Measurements from ENCODE around the gene NUP214. TPM values are rescaled to one million over a fixed set of nuclear protein-coding genes. Genes with fewer than 3 reads are reported as not detected.

NUP214 gene
- total RNA-seq, 1 experiment from 2014 or later = 35.5 TPM

DNA sequence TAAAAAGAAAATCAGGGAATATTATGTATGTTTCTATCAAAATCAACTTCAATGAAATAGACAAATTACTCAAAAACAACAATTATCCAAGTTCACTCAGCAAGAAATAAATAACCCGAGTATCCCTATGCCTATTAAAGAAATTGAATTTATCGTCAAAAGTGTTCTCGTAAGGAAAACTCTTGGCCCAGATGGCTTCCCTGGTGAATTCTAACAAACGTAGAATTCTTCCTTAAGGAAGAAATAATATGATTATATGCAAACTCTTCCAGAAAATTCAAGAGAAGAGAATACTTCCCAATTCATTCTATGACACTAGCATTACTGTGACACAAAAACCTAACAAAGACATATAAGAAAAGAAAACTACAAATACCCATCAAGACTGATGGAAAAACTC lies 121.2 kb downstream of the NUP214 start (continued):
- no peak for TF ChIP-seq CTCF (IDR thresholded peaks at IDR 0.05 in 2 of 3, conservative IDR thresholded peaks at IDR 0.05 in 1 of 3; ENCODE audit: borderline replicate concordance in 1 of 3, insufficient read depth in 1 of 3, low read depth in 2 of 3, low read length in 2 of 3)

- BruUV-seq (replicated peaks) = no TSS peak
- H3K36me3 ChIP-seq (ENCODE audit: control insufficient read depth in 1 of 2, insufficient read depth in 2 of 2, low read length in 2 of 2) = no peaks in the 10 kb centered on the region
Observed at GRCh38 chr9:131252120-131252519, 126.7 kb downstream of the NUP214 start.

More at GRCh38 chr9:131252120-131252519, 126.7 kb downstream of the NUP214 start:
- intact Hi-C loops (cut with micrococcal nuclease) = no loop called here
- ChIA-PET CTCF (no interaction called here), POLR2A (no interaction called here), RAD21 (ENCODE audit: low non-redundant PET in 1 of 2, low total read pairs in 2 of 2, uncharacterized antibody in 2 of 2, unreplicated experiment in 2 of 2) (no interaction called here)
- H3K27me3 ChIP-seq (ENCODE audit: insufficient read depth, low read length) = no peaks in the 10 kb centered on the region
- no peaks in the 10 kb centered on the region for H3K79me2 ChIP-seq (ENCODE audit: insufficient read depth, low read length)
- no peaks in the 10 kb centered on the region for H3K9me2 ChIP-seq (ENCODE audit: insufficient read depth)
- no peaks in the 10 kb centered on the region for H3K9me3 ChIP-seq (ENCODE audit: control insufficient read depth in 1 of 2, insufficient read depth in 1 of 2, low read depth in 1 of 2, low read length in 2 of 2)
- DNase-seq (ENCODE audit: low read depth, low spot score) = no peak
- H3K4me2 ChIP-seq (ENCODE audit: low read length) = no peak overlapping the region
- peaks cover 0 to 4% of the 10 kb centered on the region in 2 experiments; a peak in 1 of 4 replicates for H3K4me1 ChIP-seq (ENCODE audit: control insufficient read depth in 1 of 2, insufficient read depth in 2 of 2, low read length in 2 of 2)
- no peak overlapping the region for H3K4me3 ChIP-seq (replicated peaks in 1 of 2; ENCODE audit: low read depth in 1 of 2, low read length in 2 of 2)
- H2AFZ ChIP-seq (ENCODE audit: low read depth, low read length, poor library complexity, severe bottlenecking) = no peak overlapping the region
- no peaks in the 10 kb centered on the region for H4K20me1 ChIP-seq (ENCODE audit: insufficient read depth)
- H3K27ac ChIP-seq (ENCODE audit: low read depth, low read length) = no peak overlapping the region
- no peak overlapping the region for H3K9ac ChIP-seq (ENCODE audit: low read length)
- TF ChIP-seq YY1 (IDR thresholded peaks at IDR 0.05; ENCODE audit: extremely low read depth, insufficient replicate concordance, low read depth, low read length) = no peak
- TF ChIP-seq RAD21 (IDR thresholded peaks at IDR 0.05; ENCODE audit: low read depth) = no peak
- TF ChIP-seq ZFX (IDR thresholded peaks at IDR 0.05) = no peak
- TF ChIP-seq EGR1 (IDR thresholded peaks at IDR 0.05; ENCODE audit: low read depth) = no peak
- no peak for TF ChIP-seq SIN3A (IDR thresholded peaks at IDR 0.05; ENCODE audit: low read depth)
- no peak for TF ChIP-seq ELF1 (IDR thresholded peaks at IDR 0.05; ENCODE audit: borderline replicate concordance, low read depth)
- TF ChIP-seq EZH2 (IDR thresholded peaks at IDR 0.05) = no peak
- TF ChIP-seq CTCF (IDR thresholded peaks at IDR 0.05 in 2 of 3, conservative IDR thresholded peaks at IDR 0.05 in 1 of 3; ENCODE audit: borderline replicate concordance in 1 of 3, insufficient read depth in 1 of 3, low read depth in 2 of 3, low read length in 2 of 3) = no peak
- TF ChIP-seq TCF7L2 (IDR thresholded peaks at IDR 0.05; ENCODE audit: borderline replicate concordance, extremely low read depth, insufficient read depth, insufficient read length) = no peak
- TF ChIP-seq CEBPB (IDR thresholded peaks at IDR 0.05; ENCODE audit: low read depth) = no peak
- TF ChIP-seq SP1 (IDR thresholded peaks at IDR 0.05; ENCODE audit: low read depth) = no peak
- TF ChIP-seq ZNF274 (IDR thresholded peaks at IDR 0.05; ENCODE audit: low read depth, low read length) = no peak
- no peak for TF ChIP-seq CBX3 (IDR thresholded peaks at IDR 0.05; ENCODE audit: low read depth)
- TF ChIP-seq SRF (IDR thresholded peaks at IDR 0.05; ENCODE audit: low read depth) = no peak
- TF ChIP-seq POLR2AphosphoS5 (IDR thresholded peaks at IDR 0.05; ENCODE audit: low read depth, low read length) = no peak
- no peak for TF ChIP-seq EZH2phosphoT487 (IDR thresholded peaks at IDR 0.05; ENCODE audit: borderline replicate concordance)
- ATAC-seq = no peak
